Hepatic stellate cell (primary cell): ENCODE measurements around the gene TMEM185A.
"Not testable (repeated sequence)": the region's sequence is repeated elsewhere in the genome, so short reads cannot be mapped to it uniquely, and the experiment has no call there.

Experiments used
- DNase-seq: peaks from one replicate; pipeline ENCODE4 v3.0.0; 2011; ENCODE audit warnings: low spot score

The TMEM185A gene

GRCh38 chrX:149631234-149632165 is at the start of gene TMEM185A:
Gene TMEM185A, minus strand, starts transcription at chrX:149631792. Its CDS starts 212 bp downstream, at chrX:149631580.
- DNase-seq: peak; percentile 59

- no peak for DNase-seq
These were observed 49.6 kb upstream of the TMEM185A start for GRCh38 chrX:149681182-149681581.

GRCh38 chrX:149679164-149679678 is 47.6 kb upstream of the TMEM185A start:
- DNase-seq: not testable (repeated sequence)

- not testable (repeated sequence) for DNase-seq
These were observed 44.0 kb upstream of the TMEM185A start for GRCh38 chrX:149675554-149675953.

- not testable (repeated sequence) for DNase-seq
These were observed 43.5 kb upstream of the TMEM185A start for GRCh38 chrX:149675088-149675487.

- not testable (repeated sequence) for DNase-seq
These were observed 29.0 kb upstream of the TMEM185A start for GRCh38 chrX:149660613-149661012.

- not testable (repeated sequence) for DNase-seq
These were observed 24.8 kb upstream of the TMEM185A start for GRCh38 chrX:149656260-149656884.

- no peak for DNase-seq
These were observed 20.8 kb upstream of the TMEM185A start for GRCh38 chrX:149652232-149652981.

- DNase-seq: no peak
These were observed 18.6 kb upstream of the TMEM185A start for GRCh38 chrX:149650162-149650561.

GRCh38 chrX:149648932-149649331 is 17.3 kb upstream of the TMEM185A start:
- DNase-seq: no peak

GRCh38 chrX:149647505-149647904 is 15.9 kb upstream of the TMEM185A start:
- DNase-seq: no peak

- DNase-seq: no peak
These were observed 11.9 kb upstream of the TMEM185A start for GRCh38 chrX:149643496-149643895.

- no peak for DNase-seq
These were observed 10.2 kb upstream of the TMEM185A start for GRCh38 chrX:149641835-149642234.

GRCh38 chrX:149641432-149641831 is 9.8 kb upstream of the TMEM185A start:
- no peak for DNase-seq

- no peak for DNase-seq
These were observed 8.0 kb upstream of the TMEM185A start for GRCh38 chrX:149639568-149639967.

GRCh38 chrX:149638860-149639259 is 7.3 kb upstream of the TMEM185A start:
- no peak for DNase-seq

- DNase-seq: no peak
These were observed 1.9 kb upstream of the TMEM185A start for GRCh38 chrX:149633511-149633910.

GRCh38 chrX:149630681-149631233 is 835 bp downstream of the TMEM185A start:
- peak; percentile 31 for DNase-seq

GRCh38 chrX:149629730-149630387 is 1.7 kb downstream of the TMEM185A start:
- DNase-seq: no peak

GRCh38 chrX:149628768-149629167 is 2.8 kb downstream of the TMEM185A start:
- DNase-seq: no peak

GRCh38 chrX:149628280-149628679 is 3.3 kb downstream of the TMEM185A start:
- DNase-seq: no peak
